Caco-2 (cell line): ENCODE measurements around the gene MS4A15. TPM values are rescaled to one million over a fixed set of nuclear protein-coding genes. Genes with fewer than 3 reads are reported as not detected.

Source experiments
- BruUV-seq: library from RNA; stranded (reverse); fragments of 400-500 nt; replicated peaks from 2 replicates; lab custom pipeline; 2021; lab: Mats Ljungman, UMichigan
- CTCF ChIA-PET: fragments of 300-600 bp; sonication (Branson Sonifier 250); formaldehyde crosslinking; loops from one replicate; lab custom pipeline; 2022; ENCODE audit warnings: antibody characterized with exemption; lab: Charles Lee
- POLR2A ChIA-PET: fragments of 300-600 bp; sonication (Branson Sonifier 250); formaldehyde crosslinking; loops from one replicate; lab custom pipeline; 2022; ENCODE audit warnings: antibody characterized with exemption; lab: Charles Lee
- DNase-seq, 2 experiments: peaks; one replicate each; pipeline versions ENCODE4 v3.0.0 to v3.0.0-alpha.2; 2020 to 2022
- H3K27me3 ChIP-seq: replicated peaks from 2 replicates; pipeline ENCODE4 v1.6.0; 2011; ENCODE audit warnings: low read length; ENCODE audit not compliant: control insufficient read depth, insufficient read depth
- H3K36me3 ChIP-seq: 2 replicates; pipeline ENCODE4 v1.5.1; 2011; ENCODE audit warnings: low read length; ENCODE audit not compliant: control insufficient read depth, insufficient read depth
- H3K4me1 ChIP-seq: fragments of 250-450 bp; sonication (Bioruptor Pico); 2 replicates; pipeline ENCODE4 v1.5.1; 2020; ENCODE audit warnings: mild to moderate bottlenecking
- H3K4me3 ChIP-seq: 2 replicates; pipeline ENCODE4 v1.5.1; 2011; ENCODE audit warnings: low read depth, mild to moderate bottlenecking, control low read depth, low read length
- H3K9me3 ChIP-seq: fragments of 250-450 bp; sonication (Bioruptor Pico); 2 replicates; pipeline ENCODE4 v1.5.1; 2020; ENCODE audit warnings: mild to moderate bottlenecking, moderate library complexity
- H3K27ac Mint-ChIP-seq: one replicate; pipeline ENCODE4 v1.8.0; 2022; ENCODE audit warnings: mixed read lengths; ENCODE audit not compliant: unreplicated experiment
- H3K27me3 Mint-ChIP-seq: one replicate; pipeline ENCODE4 v1.8.0; 2022; ENCODE audit warnings: mixed read lengths; ENCODE audit not compliant: insufficient read depth, unreplicated experiment
- H3K36me3 Mint-ChIP-seq: one replicate; pipeline ENCODE4 v1.8.0; 2022; ENCODE audit warnings: mild to moderate bottlenecking, mixed read lengths; ENCODE audit not compliant: insufficient read depth, unreplicated experiment
- H3K4me1 Mint-ChIP-seq: one replicate; pipeline ENCODE4 v1.8.0; 2022; ENCODE audit warnings: low read depth, mixed read lengths; ENCODE audit not compliant: unreplicated experiment
- H3K4me3 Mint-ChIP-seq: one replicate; pipeline ENCODE4 v1.8.0; 2022; ENCODE audit warnings: mild to moderate bottlenecking, moderate library complexity, mixed read lengths; ENCODE audit not compliant: unreplicated experiment
- H3K9me3 Mint-ChIP-seq: one replicate; pipeline ENCODE4 v1.8.0; 2022; ENCODE audit warnings: mixed read lengths; ENCODE audit not compliant: unreplicated experiment
- CTCF ChIP-seq, 2 experiments: fragments of 200-600 bp in 1 of 2; IDR thresholded peaks; 1 replicate in 1 of 2; 2 replicates in 1 of 2; pipeline versions ENCODE4 v1.5.1 to v1.8.0; 2011 to 2022; ENCODE audit warnings: antibody characterized with exemption in 1 of 2, control low read depth in 1 of 2, inconsistent platforms in 1 of 2, low read depth in 1 of 2, low read length in 1 of 2, mild to moderate bottlenecking in 1 of 2, moderate library complexity in 1 of 2; ENCODE audit not compliant: insufficient read depth in 1 of 2, severe bottlenecking in 1 of 2, unreplicated experiment in 1 of 2
- intact Hi-C: fragments of 100-400 bp; cut with micrococcal nuclease; formaldehyde crosslinking; loops from one replicate; pipeline ENCODE4 v1.10.0; 2022; ENCODE audit not compliant: unreplicated experiment
- total RNA-seq: library from RNA; stranded (reverse); gene quantifications from 2 replicates; pipeline ENCODE4 v1.2.3, GENCODE V29; 2022

Gene MS4A15
- total RNA-seq, 1 experiment from 2014 or later: not detected

DNA sequence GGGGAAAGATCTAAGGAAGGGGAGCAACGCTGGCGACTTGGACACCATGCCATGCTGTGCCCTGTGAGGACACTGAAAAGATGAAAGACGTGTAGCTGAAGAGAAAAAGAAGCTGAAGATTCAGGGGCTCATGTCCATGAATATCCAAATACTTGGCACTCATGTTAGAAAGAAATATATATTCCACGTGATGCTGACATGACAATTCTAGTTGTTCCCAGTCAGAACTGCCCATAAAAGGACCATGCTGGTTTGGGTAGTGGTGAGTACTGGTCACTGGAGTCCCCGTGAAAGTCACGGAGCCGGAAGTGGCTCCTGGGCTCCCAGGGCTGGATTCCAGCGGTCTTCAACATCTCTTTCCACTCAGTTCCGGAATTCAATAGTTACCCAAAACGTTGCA, 9.9 kb downstream of the MS4A15 start:
- no peaks in the 10 kb centered on the region for H3K36me3 Mint-ChIP-seq
- Histone ChIP-seq H3K4me3 (no peak overlapping the region), H3K4me1 (0 out of 2 replicates have a peak, but pooled peaks cover 4% of the 10 kb centered on the region), H3K36me3 (no peaks in the 10 kb centered on the region), H3K27me3 (no peaks in the 10 kb centered on the region), H3K9me3 (no peaks in the 10 kb centered on the region)
- peak overlapping the region; percentile 45 for H3K27ac Mint-ChIP-seq
- no TSS peak for BruUV-seq
- DNase-seq: no peak
- TF ChIP-seq CTCF (IDR thresholded peaks at IDR 0.05; ENCODE audit: insufficient read depth in 1 of 2, low read depth in 1 of 2, low read length in 1 of 2, severe bottlenecking in 1 of 2, unreplicated experiment in 1 of 2): no peak
- ChIA-PET POLR2A (no interaction called here), CTCF (interaction anchor here (1.8 kb wide), 1 partner anchor 9 kb away, joined by 5 read pairs; no protein-coding TSS in a partner anchor)
- H3K9me3 Mint-ChIP-seq: no peaks in the 10 kb centered on the region
- H3K4me3 Mint-ChIP-seq: no peak overlapping the region
- intact Hi-C loops: no loop called here
- H3K27me3 Mint-ChIP-seq: no peaks in the 10 kb centered on the region
- peaks cover 9% of the 10 kb centered on the region for H3K4me1 Mint-ChIP-seq

DNA sequence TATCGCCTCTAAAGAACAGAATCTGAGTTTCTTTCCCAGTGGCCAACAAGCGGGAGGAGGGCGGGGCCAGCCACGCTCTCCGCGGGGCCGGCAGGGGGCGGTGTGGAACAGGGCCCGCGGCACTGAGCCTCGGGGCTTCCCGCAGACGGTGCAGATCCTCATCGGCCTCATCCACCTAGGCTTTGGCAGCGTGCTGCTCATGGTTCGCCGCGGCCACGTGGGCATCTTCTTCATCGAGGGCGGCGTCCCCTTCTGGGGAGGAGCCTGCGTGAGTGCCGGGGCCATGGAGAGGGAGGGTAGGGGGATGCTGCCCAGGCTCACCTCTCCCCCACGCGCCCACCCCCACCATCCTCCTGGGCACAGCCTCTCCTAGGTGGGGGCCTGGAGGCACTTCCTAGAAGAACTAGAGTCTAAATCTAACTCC, 10.7 kb downstream of the MS4A15 start:
- DNase-seq: peak in 1 of 2 experiments; percentile 22
- H3K9me3 Mint-ChIP-seq: no peaks in the 10 kb centered on the region
- no peaks in the 10 kb centered on the region for H3K36me3 ChIP-seq
- TF ChIP-seq CTCF (IDR thresholded peaks at IDR 0.05; ENCODE audit: insufficient read depth in 1 of 2, low read depth in 1 of 2, low read length in 1 of 2, severe bottlenecking in 1 of 2, unreplicated experiment in 1 of 2): no peak
- H3K27me3 Mint-ChIP-seq: no peaks in the 10 kb centered on the region
- H3K4me3 Mint-ChIP-seq: no peak overlapping the region
- ChIA-PET CTCF (interaction anchor here (0.7 to 1.8 kb wide), 2 partner anchors 8 to 175 kb away, joined by 3 to 5 read pairs; no protein-coding TSS in a partner anchor), POLR2A (no interaction called here)
- H3K36me3 Mint-ChIP-seq: no peaks in the 10 kb centered on the region
- BruUV-seq: no TSS peak
- no peaks in the 10 kb centered on the region for H3K9me3 ChIP-seq
- intact Hi-C loops: no loop called here
- peaks cover 9% of the 10 kb centered on the region for H3K4me1 Mint-ChIP-seq
- H3K27me3 ChIP-seq: no peaks in the 10 kb centered on the region
- no peak overlapping the region for H3K4me3 ChIP-seq
- 0 out of 2 replicates have a peak, but pooled peaks cover 4% of the 10 kb centered on the region for H3K4me1 ChIP-seq
- H3K27ac Mint-ChIP-seq: peak overlapping the region; percentile 45

DNA sequence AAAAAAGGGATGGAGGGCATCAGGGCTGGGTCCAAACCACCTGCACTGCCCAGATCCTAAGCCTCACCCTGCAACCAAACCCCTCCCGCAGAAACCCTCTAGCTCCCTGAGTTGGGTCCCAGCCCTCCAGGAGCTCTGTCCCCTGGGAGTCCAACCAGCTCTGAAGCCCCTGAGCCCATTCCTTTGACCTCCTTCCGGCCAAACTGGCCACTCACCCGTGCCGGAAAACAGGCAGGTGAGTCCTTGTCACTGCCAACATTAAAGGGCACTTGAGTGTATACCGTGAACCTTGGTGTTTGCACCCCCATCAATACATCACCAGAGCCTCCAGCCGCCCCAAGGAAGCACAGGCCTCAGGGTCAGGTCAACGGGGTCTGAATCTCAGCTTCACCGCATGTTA, 11.5 kb downstream of the MS4A15 start:
- Mint-ChIP-seq H3K36me3 (no peaks in the 10 kb centered on the region), H3K9me3 (no peaks in the 10 kb centered on the region), H3K27ac (no peak overlapping the region), H3K4me3 (no peak overlapping the region), H3K4me1 (peaks cover 9% of the 10 kb centered on the region), H3K27me3 (no peaks in the 10 kb centered on the region)
- Histone ChIP-seq H3K27me3 (no peaks in the 10 kb centered on the region), H3K36me3 (no peaks in the 10 kb centered on the region), H3K4me1 (no peaks in the 10 kb centered on the region), H3K9me3 (no peaks in the 10 kb centered on the region), H3K4me3 (no peak overlapping the region)
- BruUV-seq: no TSS peak
- peak in 1 of 2 experiments; percentile 24 for DNase-seq
- TF ChIP-seq CTCF (IDR thresholded peaks at IDR 0.05; ENCODE audit: insufficient read depth in 1 of 2, low read depth in 1 of 2, low read length in 1 of 2, severe bottlenecking in 1 of 2, unreplicated experiment in 1 of 2): no peak
- ChIA-PET POLR2A (no interaction called here), CTCF (no interaction called here)
- intact Hi-C loops: no loop called here
